ENCODE measurements around the gene ZNF562.
"Not testable (repeated sequence)": the region's sequence is repeated elsewhere in the genome, so short reads cannot be mapped to it uniquely, and the experiment has no call there.

The ZNF562 gene

DNA sequence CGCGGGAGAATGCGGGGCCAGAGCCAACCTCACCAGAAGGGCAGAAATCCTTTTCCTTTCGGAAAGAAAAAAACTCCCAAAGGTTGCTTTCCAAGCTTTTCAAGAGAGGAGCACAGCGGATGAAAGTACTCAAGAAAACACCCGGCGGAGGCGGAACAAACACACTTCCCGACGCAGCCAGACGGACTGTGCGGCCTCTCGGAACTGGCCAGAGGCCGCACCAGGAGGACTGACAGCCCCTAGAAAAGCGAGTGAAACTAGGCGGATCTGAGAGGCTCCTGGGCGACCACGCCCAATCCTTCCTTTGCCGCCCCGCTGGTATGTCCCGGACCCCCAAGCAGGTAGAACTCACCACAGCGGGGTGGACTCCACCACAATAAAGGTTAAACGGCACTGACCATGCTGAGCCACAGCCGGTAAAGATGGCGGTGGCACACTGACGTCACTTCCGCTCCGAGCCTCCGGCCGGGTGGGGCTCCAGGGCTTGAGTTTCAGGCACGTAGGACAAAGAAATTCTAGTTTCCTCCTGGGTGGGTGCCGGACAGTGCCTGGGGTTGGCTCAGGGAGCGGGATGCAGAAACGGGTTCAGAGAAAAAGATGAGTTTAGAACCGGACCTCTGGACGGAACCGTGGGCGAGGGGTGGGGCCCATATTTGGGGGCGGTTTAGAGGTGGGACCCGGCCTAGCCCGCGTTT lies at the start of gene ZNF562:
ZNF562 (minus strand) TSS at position 438 of the 695 bp plus-strand sequence. CDS start 14,356 bp downstream, outside the sequence.
- in situ Hi-C loops (cut with MboI; ENCODE audit: low sequenced_read_pairs) = no loop called here

- in situ Hi-C loops (cut with MboI; ENCODE audit: low sequenced_read_pairs) = no loop called here
Measured at GRCh38 chr19:9724157-9724556, 49.3 kb upstream of the ZNF562 start.

- in situ Hi-C loops (cut with MboI; ENCODE audit: low sequenced_read_pairs) = no loop called here
Measured at GRCh38 chr19:9721861-9722260, 47.0 kb upstream of the ZNF562 start.

DNA sequence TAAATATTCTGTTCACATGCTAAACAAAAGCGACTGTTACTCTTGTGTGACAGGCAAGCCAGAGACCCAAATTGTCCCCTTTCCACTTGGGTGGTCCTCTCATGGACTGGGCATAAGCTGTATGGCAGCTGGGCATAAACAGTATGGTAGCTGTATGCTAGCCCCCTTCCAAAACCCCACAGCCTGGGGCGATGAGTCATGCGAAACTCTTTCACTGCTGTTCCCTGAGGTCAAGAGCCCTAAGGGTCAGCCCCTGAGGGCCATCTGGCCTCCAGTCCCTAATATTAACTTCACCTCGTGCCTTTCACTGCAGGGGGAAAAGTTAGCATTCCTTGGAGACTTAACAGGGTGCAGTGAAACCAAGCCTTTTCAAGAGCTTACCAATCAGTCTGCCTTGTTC lies 45.6 kb upstream of the ZNF562 start:
- in situ Hi-C loops (cut with MboI; ENCODE audit: low sequenced_read_pairs) = no loop called here

DNA sequence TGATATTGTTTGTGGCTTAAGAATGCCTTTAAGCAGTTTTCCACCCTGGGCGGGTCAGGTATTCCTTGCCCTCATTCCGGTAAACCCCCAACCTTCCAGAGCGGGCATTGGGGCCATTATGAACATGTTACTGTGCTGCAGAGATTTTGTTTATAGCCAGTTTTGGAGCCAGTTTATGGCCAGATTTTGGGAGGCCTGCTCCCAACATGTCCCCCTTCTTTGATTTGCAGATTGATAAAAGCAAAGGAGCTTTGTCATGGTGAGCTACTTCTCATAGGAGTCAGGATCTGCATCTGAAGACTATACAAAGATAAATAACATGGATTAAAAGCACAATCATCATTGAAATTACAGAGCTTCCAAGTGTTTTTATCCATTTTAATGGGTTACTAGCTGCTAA lies 36.9 kb upstream of the ZNF562 start:
- in situ Hi-C loops (cut with MboI; ENCODE audit: low sequenced_read_pairs) = no loop called here

DNA sequence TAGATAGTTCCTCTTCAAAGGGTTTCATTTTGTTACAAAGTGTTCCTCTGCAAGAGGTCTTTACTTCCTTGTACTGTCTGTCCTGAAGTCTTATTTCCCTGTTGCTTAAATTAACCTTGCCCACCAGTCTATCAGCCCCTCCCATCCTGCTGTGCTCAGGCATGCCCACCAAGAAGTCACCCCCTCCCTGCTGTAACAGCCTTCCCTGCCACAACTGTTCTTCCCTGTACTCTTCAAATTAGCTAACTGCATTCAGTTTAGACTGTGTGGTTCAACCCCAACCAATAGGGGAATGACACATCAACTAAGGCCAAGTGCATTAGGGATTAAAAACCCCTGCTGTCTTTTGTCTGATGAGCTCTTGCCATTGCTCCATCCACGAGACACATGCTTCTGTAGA lies 34.4 kb upstream of the ZNF562 start:
- in situ Hi-C loops (cut with MboI; ENCODE audit: low sequenced_read_pairs) = no loop called here

- in situ Hi-C loops (cut with MboI; ENCODE audit: low sequenced_read_pairs) = no loop called here
Measured at GRCh38 chr19:9705836-9706235, 30.9 kb upstream of the ZNF562 start.

DNA sequence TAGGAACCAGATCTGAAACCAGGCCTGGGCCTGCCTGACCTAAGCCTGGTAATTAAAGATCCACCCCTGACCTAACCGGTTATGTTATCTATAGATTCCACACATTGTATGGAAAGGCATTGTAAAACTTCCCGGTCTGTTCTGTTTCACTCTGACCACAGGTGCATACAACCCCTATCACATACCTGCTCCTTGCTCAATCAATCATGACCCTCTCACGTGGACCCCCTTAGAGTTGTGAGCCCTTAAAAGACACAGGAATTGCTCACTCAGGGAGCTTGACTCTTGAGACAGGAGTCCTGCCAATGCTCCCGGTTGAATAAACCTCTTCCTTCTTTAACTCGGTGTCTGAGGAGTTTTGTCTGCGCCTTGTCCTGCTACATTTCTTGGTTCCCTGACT lies 27.3 kb upstream of the ZNF562 start:
- in situ Hi-C loops (cut with MboI; ENCODE audit: low sequenced_read_pairs) = no loop called here

DNA sequence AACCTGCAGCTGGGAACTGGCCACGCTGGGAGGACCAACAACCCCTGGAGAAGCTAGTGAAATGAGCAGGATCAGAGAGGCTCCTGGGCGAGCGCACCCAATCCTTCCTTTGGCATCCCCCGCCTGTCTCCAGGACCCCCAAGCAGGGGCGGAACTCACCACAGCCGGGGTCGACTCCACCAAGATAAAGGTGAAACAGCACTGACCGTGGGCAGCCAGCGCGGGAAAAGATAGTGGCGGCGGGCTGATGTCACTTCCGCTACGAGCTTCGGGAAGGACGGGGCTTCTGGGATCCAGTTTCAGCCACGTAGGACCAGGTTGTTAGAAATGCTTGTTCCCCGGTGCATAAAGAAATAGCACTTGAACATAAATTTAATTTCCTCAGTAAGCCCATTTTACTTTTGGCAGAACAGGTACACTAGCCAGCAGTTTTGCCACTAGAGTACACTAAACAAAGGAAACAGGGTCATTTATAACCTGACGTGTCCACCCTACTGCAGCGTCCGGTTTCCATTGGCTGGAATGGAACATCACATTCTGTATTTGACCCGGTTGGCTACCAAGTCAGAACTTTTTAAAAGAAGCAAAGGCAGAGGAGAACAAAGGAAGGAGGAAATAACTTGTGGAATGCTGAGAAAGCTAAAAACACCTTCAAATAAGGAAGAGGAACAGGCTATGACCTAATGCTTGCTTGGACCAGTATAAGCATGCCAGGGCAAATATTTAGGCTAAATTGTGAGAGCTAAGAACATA lies 25.5 kb upstream of the ZNF562 start:
- in situ Hi-C loops (cut with MboI; ENCODE audit: low sequenced_read_pairs) = no loop called here

DNA sequence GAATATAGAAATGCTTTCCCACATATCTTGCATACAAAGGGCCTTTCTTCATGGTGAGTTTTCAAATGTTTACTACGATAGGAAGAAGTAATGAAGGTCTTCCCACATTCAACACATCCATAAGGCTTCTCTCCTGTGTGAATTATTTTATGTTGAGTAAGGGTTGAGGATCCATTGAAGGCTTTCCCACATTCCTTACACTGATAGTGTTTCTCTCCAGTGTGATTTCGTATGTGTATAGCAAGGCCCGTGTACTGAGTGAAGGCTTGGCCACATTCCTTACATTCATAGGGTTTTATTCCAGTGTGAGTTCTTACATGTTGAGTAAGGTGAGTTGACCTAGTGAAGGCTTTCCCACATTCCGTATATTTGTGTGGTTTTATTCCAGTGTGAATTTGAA lies 15.4 kb upstream of the ZNF562 start:
- in situ Hi-C loops (cut with MboI; ENCODE audit: low sequenced_read_pairs) = not testable (repeated sequence)

DNA sequence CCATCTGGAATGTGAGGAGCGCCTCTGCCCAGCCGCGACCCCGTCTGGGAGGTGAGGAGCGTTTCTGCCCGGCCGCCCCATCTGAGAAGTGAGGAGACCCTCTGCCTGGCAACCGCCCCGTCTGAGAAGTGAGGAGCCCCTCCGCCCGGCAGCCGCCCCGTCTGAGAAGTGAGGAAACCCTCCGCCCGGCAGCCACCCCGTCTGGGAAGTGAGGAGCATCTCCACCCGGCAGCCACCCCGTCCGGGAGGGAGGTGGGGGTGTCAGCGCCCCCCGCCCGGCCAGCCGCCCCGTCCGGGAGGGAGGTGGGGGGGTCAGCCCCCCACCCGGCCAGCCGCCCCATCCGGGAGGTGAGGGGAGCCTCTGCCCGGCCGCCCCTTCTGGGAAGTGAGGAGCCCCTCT lies 5.1 kb upstream of the ZNF562 start:
- in situ Hi-C loops (cut with MboI; ENCODE audit: low sequenced_read_pairs) = not testable (repeated sequence)

DNA sequence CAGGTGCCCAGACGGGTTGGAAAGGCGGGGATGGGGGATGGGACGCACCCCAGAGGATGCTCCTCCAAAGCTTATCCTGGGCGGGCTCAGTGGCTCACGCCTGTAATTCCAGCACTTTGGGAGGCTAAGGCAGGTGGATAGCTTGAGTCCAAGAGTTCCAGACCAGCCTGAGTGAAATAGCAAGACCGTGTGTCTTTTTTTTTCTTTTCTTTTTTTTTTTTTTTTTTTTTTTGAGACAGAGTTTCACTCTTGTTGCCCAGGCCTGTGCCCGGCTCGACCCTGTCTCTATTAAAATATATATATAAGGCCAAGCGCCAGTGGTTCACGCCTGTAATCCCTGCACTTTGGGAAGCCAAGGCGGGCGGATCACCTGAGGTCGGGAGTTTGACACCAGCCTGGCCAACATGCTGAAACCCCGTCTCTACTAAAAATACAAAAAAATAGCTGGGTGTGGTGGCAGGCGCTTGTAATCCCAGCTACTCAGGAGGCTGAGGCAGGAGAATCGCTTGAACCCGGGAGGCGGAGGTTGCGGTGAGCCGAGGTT lies 530 bp upstream of the ZNF562 start:
- in situ Hi-C loops (cut with MboI; ENCODE audit: low sequenced_read_pairs) = not testable (repeated sequence)

- in situ Hi-C loops (cut with MboI; ENCODE audit: low sequenced_read_pairs) = no loop called here
Measured at GRCh38 chr19:9673912-9674662, 813 bp downstream of the ZNF562 start.

- in situ Hi-C loops (cut with MboI; ENCODE audit: low sequenced_read_pairs) = no loop called here
Measured at GRCh38 chr19:9672893-9673292, 2.0 kb downstream of the ZNF562 start.

GRCh38 chr19:9671655-9672054 lies 3.2 kb downstream of the ZNF562 start:
- in situ Hi-C loops (cut with MboI; ENCODE audit: low sequenced_read_pairs) = no loop called here

GRCh38 chr19:9668544-9668943 lies 6.4 kb downstream of the ZNF562 start:
- in situ Hi-C loops (cut with MboI; ENCODE audit: low sequenced_read_pairs) = no loop called here

GRCh38 chr19:9667898-9668297 lies 7.0 kb downstream of the ZNF562 start:
- in situ Hi-C loops (cut with MboI; ENCODE audit: low sequenced_read_pairs) = no loop called here

DNA sequence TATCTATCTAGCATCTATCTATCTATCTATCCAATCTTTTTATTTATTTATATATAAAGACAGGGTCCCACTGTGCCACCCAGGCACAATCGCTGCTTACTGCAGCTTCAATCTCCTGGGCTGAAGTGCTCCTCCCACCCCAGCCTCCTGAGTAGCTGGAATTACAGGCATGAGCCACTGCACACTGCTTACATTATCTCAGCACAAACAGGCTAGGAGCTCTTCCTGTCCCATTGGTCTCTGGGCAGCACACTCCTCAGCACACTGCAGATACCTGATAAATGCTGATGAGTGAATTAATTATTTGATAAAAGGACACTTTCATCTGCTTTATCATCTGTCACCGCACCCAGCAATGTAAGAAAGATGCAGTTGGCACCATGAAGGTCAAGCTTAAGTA lies 16.1 kb downstream of the ZNF562 start:
- in situ Hi-C loops (cut with MboI; ENCODE audit: low sequenced_read_pairs) = no loop called here

GRCh38 chr19:9653066-9653555 lies 21.8 kb downstream of the ZNF562 start:
- in situ Hi-C loops (cut with MboI; ENCODE audit: low sequenced_read_pairs) = not testable (repeated sequence)

GRCh38 chr19:9651464-9651863 lies 23.4 kb downstream of the ZNF562 start:
- in situ Hi-C loops (cut with MboI; ENCODE audit: low sequenced_read_pairs) = not testable (repeated sequence)

GRCh38 chr19:9650345-9650744 lies 24.6 kb downstream of the ZNF562 start:
- in situ Hi-C loops (cut with MboI; ENCODE audit: low sequenced_read_pairs) = no loop called here

Measured in hTERT RPE-1 (cell line).